HL-60 (cell line): ENCODE data around the gene PLA2R1.

Experiments
- DNase-seq, 2 experiments: peaks; one replicate each; pipeline ENCODE4 v3.0.0-alpha.2; 2010 to 2020; ENCODE audit warnings: low read depth in 1 of 2, low spot score in 1 of 2
- H3K27ac ChIP-seq: fragments of 250-450 bp; sonication (Bioruptor Pico); replicated peaks from 2 replicates; pipeline ENCODE4 v1.5.1; 2020; ENCODE audit warnings: mild to moderate bottlenecking, moderate library complexity
- H3K27me3 ChIP-seq: fragments of 250-450 bp; sonication (Bioruptor Pico); 2 replicates; pipeline ENCODE4 v1.5.1; 2021; ENCODE audit warnings: mild to moderate bottlenecking, moderate library complexity; ENCODE audit not compliant: insufficient read depth, poor library complexity, severe bottlenecking
- H3K4me3 ChIP-seq: replicated peaks from 2 replicates; pipeline ENCODE4 v1.5.1; 2011; ENCODE audit warnings: mild to moderate bottlenecking, control low read depth, low read length; ENCODE audit not compliant: insufficient read depth
- GABPA ChIP-seq: IDR thresholded peaks from 2 replicates; pipeline ENCODE4 v1.6.1; 2012; ENCODE audit warnings: low read depth
- POLR2AphosphoS5 ChIP-seq: IDR thresholded peaks from 2 replicates; pipeline ENCODE4 v1.6.1; 2012; ENCODE audit warnings: low read depth
- SPI1 ChIP-seq: IDR thresholded peaks from 2 replicates; pipeline ENCODE4 v1.6.1; 2012; ENCODE audit warnings: low read depth, mild to moderate bottlenecking, borderline replicate concordance
- TF ChIP-seq, protein P1 (sequence below): IDR thresholded peaks from one replicate; pipeline ENCODE4 v1.5.1; 2011; ENCODE audit warnings: low read length, control low read depth, inconsistent platforms; ENCODE audit not compliant: insufficient read depth
- TF ChIP-seq, protein P2 (sequence below): IDR thresholded peaks from 2 replicates; pipeline ENCODE4 v1.6.1; 2012; ENCODE audit warnings: low read depth; ENCODE audit not compliant: insufficient replicate concordance

Gene PLA2R1

DNA sequence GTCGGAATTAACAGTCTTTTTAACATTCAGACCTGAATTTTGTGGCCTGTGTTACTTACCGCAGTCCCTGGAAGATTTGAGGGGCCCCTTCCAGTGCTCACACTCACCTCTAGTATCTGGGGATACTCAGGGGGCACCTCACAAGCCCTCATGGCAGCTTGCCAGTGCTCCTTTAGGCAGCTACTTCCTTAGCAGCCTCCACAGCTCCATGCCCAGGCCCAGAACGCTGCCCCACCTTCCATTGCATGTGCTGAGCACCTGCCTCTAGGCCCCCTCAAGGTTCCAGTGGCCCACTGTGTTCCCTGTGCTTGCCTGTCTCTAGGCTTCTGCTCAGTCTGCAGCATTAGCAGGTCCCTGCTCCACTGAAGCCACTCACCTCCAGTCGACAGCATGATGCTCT, 30.0 kb upstream of the PLA2R1 start:
- no peak for DNase-seq
- TF ChIP-seq GABPA (no peak), POLR2AphosphoS5 (no peak), SPI1 (no peak)
- TF ChIP-seq, protein P1, sequence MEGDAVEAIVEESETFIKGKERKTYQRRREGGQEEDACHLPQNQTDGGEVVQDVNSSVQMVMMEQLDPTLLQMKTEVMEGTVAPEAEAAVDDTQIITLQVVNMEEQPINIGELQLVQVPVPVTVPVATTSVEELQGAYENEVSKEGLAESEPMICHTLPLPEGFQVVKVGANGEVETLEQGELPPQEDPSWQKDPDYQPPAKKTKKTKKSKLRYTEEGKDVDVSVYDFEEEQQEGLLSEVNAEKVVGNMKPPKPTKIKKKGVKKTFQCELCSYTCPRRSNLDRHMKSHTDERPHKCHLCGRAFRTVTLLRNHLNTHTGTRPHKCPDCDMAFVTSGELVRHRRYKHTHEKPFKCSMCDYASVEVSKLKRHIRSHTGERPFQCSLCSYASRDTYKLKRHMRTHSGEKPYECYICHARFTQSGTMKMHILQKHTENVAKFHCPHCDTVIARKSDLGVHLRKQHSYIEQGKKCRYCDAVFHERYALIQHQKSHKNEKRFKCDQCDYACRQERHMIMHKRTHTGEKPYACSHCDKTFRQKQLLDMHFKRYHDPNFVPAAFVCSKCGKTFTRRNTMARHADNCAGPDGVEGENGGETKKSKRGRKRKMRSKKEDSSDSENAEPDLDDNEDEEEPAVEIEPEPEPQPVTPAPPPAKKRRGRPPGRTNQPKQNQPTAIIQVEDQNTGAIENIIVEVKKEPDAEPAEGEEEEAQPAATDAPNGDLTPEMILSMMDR: no peak
- TF ChIP-seq, protein P2, sequence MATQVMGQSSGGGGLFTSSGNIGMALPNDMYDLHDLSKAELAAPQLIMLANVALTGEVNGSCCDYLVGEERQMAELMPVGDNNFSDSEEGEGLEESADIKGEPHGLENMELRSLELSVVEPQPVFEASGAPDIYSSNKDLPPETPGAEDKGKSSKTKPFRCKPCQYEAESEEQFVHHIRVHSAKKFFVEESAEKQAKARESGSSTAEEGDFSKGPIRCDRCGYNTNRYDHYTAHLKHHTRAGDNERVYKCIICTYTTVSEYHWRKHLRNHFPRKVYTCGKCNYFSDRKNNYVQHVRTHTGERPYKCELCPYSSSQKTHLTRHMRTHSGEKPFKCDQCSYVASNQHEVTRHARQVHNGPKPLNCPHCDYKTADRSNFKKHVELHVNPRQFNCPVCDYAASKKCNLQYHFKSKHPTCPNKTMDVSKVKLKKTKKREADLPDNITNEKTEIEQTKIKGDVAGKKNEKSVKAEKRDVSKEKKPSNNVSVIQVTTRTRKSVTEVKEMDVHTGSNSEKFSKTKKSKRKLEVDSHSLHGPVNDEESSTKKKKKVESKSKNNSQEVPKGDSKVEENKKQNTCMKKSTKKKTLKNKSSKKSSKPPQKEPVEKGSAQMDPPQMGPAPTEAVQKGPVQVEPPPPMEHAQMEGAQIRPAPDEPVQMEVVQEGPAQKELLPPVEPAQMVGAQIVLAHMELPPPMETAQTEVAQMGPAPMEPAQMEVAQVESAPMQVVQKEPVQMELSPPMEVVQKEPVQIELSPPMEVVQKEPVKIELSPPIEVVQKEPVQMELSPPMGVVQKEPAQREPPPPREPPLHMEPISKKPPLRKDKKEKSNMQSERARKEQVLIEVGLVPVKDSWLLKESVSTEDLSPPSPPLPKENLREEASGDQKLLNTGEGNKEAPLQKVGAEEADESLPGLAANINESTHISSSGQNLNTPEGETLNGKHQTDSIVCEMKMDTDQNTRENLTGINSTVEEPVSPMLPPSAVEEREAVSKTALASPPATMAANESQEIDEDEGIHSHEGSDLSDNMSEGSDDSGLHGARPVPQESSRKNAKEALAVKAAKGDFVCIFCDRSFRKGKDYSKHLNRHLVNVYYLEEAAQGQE: no peak
- H3K27ac ChIP-seq: no peak overlapping the region
- H3K4me3 ChIP-seq: no peak overlapping the region
- no peaks in the 10 kb centered on the region for H3K27me3 ChIP-seq

- DNase-seq: no peak
- no peak overlapping the region for H3K4me3 ChIP-seq
- no peaks in the 10 kb centered on the region for H3K27me3 ChIP-seq
- TF ChIP-seq GABPA: no peak
- TF ChIP-seq SPI1: no peak
- no peak for TF ChIP-seq POLR2AphosphoS5
- TF ChIP-seq, protein P2: no peak
- TF ChIP-seq, protein P1: no peak
- no peak overlapping the region for H3K27ac ChIP-seq
These were observed 29.0 kb upstream of the PLA2R1 start for GRCh38 chr2:160091381-160091780.

DNA sequence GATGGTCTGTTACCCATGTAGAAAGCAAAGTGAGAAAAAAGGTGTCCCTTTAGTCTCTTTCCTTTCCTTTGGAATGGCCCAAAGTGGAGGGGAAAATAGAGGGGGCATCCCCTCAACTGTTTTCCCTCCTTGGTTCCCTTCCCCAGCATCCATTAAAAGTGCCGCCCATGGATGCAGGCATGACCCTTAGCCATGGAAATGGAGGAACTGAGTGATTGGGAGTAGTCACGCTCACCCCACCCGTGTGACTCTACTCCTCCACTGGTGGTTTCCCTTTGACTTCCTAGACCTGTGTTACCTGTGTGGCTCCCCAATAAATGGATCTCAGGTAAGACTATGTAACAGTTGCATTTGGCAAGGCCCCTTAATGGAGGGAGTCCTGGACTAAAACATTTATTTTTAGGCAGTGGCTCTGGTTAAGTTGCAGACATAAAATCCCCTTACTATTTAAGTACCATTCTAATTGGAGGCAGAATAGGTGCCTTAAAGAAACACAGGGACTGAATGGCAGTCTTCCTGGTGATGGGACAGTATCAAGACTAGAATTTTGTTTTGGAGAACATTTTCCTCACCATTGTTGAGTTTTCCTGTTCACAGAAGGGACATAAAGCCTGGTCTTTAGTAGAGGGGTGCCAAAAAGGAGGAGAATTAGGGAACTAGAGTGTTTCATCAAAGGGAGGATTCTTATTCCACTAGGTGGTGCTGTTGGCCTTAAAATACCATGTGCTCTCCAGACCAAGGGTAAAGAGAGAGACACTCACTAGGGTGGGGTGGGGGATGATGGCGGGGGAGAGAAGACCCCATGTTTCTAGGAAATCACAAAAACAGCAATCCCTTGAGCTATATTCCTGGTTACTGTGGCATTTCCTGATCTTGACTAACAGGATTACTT, 25.7 kb upstream of the PLA2R1 start:
- Histone ChIP-seq H3K27me3 (no peaks in the 10 kb centered on the region), H3K27ac (no peak overlapping the region), H3K4me3 (no peak overlapping the region)
- TF ChIP-seq, protein P1: no peak
- TF ChIP-seq GABPA (no peak), SPI1 (no peak), POLR2AphosphoS5 (no peak)
- TF ChIP-seq, protein P2: no peak
- DNase-seq: peak in 1 of 2 experiments; percentile 18
